Tongue (tissue), 2 donors: ENCODE measurements around the gene DIP2C. TPM values are rescaled to one million over a fixed set of nuclear protein-coding genes. Genes with fewer than 3 reads are reported as not detected.
"Not testable (repeated sequence)": the region's sequence is repeated elsewhere in the genome, so short reads cannot be mapped to it uniquely, and the experiment has no call there.

Experiments
- DNase-seq: peaks from one replicate; pipeline ENCODE4 v3.0.0-alpha.2; 2015
- total RNA-seq: library from RNA; depleted of rRNA; stranded (reverse); fragments of >200 nt; gene quantifications from one replicate; pipeline ENCODE4 v1.2.3, GENCODE V29; 2014

Gene DIP2C
- total RNA-seq, 1 donor from 2014 or later, result 39.0 TPM

DNA sequence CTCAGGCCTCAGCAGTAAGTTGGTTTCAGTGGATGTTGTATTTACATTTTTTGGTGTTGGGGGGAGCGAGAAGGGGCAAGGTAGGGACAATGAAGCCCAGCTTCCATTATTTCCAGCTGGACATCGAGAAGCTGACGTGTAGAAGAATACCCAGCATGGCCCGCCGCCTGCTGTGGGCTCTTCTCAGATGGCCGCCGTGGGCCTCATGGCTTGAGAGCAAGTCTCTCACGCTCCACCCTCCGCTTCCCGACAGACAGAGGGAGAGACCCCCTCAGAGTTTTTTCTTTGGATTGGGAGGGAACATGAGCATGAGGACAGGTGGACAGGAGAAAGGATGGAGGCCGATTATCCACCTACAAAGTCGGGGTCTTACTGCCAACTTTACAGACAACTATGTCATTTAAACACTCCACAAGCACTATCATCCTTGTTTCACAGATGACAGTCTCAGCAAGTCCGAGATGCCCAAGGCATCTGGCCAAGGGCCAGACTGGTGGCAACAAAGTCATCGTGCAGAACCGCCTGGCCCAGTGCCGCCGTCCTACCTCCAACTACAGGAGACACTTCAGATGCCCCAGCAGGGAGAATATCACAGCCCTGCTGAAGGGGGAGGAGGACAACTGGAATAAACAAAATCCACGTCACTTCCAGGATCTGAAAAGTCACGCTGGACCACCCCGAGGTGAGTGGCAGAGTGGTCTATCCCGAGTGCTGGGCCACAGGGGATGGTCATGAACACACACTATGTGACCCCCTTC is 195.9 kb downstream of the DIP2C start:
- no peak for DNase-seq

DNA sequence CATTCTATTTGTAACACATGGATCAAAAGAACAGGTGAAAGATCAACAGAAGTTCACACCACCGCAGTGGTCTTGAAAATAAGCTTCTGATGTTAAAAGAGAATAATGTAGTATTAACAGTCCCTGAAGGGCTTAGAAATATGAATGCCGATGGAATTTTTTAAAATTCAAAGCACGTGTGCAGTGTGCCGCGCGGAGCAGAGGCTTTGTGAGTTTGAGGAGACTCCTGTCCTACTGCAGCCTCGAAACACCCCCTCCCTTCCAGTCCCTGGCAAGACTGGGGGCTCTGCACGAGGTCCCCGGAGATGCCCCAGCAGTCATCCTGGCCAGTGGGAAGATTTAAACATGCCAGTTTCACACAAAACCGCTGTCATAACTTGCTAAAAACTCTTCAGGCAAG is 196.6 kb downstream of the DIP2C start:
- no peak for DNase-seq

DNA sequence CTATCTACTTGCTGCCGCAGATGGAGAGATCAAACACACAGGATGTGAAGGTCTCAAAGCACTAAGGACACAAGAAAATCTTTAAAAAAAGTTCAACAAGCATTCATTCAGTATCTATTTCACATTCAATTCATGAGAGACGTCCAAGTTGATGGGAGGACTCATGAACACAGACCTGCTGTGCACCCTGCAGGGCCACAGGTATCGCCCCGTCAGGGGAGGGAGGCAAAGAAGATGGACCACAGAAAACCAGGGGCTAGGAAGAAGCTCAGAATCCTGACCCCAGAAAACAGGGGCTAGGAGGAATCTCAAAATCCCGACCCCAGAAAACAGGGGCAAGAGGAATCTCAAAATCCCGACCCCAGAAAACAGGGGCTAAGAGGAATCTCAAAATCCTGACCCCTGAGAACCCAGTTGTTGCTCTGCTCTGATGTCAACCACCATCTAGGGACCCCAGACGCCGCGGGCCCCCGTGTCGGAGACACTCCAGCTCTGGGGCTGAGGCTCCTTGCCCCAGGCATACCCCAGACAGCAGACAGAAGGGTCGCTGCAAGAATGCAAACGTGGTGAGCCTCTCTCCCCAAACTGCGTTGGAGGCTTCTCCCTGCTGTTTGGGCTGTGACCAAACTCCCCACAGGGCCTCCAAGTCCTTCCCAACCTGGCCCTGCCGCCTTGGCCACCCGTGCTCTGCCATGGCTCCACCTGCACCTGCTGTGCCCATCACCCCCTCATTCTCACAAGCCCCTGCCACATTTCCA is 197.6 kb downstream of the DIP2C start:
- DNase-seq, result no peak

DNA sequence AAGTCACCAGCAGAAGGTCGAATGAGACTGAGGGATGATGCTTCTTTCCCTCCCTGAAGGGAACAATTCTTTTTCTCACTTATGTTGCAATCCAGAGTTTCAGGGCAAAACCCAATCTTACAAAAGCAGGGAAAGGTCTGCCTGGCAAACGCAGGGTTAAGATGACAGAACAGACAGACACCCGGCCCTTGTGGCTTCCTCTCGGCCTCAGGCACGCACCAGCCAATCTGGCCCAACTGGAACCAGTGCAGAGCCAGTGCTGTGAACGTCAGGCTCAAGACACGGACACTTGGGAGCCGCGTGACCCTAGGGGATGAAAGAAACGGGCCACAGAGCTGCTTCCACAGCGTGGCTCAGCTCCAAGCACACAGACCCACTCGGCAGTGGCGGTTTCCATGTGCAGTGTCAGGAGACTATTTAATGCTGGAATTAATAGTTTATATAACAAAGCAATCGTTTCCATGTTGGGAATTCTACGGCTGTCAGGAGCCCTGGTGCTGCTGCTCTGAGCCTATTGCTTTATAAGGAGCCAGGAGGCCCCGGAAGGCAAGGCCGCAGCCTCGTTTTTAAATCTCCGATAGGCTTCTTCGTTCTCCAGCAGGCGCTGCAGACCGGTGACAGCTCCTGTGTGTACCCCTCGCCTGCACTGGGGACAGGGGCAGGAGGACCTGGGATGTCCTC is 198.4 kb downstream of the DIP2C start:
- DNase-seq, result no peak

DNA sequence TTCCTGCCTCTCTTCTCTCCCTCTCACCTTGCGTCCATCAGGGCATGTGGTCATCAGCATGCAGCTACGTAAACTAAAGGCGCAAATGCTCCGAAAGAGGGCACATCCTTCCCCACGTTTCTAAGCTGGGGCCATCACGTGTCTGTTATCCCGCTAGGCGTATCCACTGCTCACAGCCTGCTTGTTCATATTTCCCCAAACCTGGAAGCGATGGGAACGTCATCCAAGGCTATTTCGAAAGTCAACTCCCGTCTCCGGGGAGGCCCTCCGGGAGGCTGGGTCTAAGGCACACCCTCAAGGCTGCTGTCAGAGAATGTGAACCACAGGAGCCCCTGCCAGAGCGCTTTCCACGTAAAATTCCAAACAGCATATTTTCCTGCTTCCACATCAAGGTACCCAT is 199.2 kb downstream of the DIP2C start:
- no peak for DNase-seq

DNA sequence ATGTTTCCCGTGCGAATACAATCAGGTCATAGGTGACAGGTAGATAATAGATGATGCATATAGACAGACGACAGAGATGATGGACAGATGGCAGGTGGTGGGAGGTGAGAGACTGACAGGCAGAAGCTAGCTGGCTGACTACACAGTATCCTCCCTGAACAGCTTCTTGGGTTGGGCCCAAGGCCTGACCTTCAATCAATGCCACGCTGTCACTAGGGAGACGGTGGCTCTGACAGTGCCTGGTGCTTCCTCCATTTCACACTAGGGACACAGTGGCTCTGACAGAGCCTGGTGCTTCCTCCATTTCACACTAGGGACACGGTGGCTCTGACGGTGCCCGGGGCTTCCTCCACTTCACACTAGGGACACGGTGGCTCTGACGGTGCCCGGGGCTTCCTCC is 200.1 kb downstream of the DIP2C start:
- DNase-seq, result no peak

DNA sequence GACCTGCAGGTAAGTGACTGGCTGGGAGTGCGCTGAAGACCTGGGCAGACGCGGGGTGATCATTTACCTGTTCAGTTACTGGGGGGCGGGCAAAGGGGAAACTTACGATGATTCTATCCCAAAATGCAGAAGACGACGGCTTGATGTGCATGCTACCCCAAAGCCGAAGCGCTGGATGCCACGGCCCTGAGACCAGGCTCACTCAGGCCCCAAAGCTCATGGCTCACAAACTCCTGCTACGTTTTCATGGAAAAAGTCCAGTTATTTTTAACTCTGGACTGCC is 200.6 kb downstream of the DIP2C start:
- no peak for DNase-seq

DNA sequence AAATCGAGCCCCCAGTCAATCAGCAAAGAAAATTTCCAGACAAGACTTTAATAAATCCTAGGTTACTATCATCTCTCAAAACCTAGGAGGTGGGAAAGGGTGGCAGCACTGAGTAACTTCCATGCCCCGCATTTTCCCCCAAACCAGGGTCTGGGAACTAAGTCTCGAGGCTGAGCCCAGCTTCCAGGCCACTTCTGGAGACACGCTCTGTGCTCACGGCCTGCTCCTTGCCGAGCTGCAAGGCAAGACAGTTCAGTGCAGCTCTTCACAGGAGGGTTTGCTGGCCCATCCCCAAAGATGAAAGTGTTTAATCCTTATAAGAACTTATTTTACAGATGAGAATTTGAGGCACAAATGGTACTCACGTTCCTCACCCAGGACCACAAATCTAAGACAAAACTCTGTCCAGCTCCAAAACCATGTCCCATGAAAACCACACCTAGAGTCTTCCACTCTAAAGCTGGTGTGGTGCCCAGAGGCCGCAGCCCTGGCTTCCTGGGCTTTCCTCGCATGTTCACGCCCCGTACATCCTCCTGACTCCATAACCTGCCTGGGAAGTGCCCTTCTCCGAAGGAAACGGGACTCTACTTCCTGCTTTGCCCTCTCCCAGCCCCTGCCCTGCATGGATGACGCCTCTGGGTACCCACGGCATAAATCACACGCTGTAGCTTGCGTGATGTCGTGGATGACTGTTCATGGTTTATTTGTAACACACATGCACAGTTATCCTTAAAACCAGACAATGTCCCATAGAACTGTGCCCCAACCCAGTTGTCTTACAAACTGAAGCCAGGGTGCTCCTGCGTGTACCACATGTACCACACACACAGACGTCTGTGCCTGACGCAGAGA is 201.2 kb downstream of the DIP2C start:
- DNase-seq, result no peak

DNA sequence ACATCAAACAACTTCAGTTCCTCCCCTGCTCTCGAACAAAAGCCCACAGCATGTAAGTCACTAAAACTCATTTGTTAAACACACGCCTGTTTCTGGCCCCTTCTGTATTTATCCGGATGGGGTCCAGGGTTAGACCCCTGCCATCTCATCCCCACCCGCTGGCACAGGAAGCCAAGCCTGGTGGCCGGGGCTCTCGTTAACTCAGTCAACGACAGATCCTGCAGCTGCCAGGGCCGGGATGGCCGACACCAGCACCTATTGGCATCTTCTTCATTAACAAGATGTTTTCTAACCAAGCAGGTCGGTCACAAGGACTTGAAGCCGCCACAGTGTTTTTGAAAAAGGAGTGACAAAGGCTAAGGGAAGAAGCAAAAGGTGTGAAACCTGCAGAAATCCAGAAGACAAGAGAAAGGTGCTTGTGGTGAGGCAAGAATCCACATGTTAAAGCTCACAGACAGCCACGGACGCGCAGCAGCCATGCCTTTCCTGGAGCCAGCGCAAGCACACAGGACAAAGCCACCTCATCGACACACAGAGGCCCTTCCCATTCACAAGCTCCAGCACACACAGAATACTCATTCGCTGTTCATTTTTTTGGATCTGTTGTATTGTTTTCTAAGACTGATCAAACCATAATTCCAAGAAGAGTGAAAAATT is 202.7 kb downstream of the DIP2C start:
- no peak for DNase-seq

DNA sequence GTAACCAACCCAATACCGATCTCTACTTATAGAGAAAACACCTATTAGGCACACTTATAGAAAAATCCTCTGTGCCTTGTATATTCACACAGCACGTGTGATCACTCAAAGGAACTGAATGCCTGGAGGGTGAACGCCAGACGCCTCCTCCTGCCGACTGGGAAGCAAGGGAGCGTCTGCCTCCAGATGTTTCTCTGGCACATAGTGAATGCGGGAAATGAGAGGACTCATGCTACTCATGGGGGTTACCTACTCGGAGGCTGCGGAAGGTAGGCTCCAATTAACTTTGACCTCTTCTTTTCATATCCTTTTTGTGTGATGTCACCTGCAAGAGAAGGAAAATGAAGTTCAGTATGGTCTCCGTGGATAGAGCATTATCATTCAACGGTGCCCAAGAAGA is 203.3 kb downstream of the DIP2C start:
- peak; percentile 76 for DNase-seq

DNA sequence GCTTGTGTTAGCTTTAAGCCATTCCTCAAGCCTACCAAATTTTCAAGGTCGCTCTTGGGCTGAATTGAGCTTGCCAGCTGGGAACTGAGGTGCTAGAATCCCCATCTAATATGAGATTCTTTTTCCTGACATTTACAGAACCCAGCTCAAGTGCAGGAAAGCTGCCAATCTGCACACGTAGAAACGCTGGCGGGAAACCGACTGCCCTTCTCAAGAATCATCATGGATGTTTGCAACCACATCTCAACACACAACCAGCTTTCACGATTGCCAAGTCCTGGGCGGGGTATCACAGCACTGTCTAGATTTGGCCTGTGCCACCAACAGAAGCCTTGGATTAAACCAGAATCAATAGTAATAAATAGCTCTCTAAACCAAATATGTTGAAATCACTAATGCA is 203.7 kb downstream of the DIP2C start:
- peak; percentile 54 for DNase-seq

DNA sequence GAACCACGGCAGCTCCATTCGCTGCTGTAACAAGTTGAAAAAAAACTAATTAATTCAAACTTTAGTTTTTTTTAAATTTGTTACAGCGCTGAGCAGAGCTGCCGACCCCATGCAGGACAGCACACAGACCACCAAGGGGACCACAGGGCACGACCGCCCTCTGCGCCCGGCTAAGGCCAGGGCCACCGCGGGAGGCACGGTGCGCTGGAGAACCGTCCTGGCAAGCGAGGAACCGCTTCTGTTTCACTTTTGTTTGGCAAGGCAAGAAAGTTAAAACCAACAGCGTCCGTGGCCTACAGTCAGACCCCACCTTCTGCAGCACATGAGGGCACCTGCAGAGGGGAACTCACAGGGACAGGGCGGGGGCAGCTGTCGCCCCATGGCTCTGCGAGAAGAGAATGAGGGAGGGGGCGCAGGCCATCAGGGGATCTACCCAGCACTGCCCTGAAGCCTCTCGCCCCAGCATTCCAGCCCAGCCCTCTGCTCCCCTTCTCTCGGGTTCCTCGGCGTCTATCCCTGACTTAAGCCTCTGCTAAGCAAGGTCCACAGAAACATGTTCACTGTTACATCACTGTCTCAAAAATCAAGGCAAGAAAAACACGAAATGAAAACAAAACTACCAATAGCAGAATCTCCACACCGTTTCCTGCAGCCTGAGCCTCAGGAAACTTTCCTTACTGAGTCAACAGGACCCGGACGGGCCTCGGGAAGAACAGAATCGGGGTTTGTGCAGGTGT is 204.4 kb downstream of the DIP2C start:
- no peak for DNase-seq

DNA sequence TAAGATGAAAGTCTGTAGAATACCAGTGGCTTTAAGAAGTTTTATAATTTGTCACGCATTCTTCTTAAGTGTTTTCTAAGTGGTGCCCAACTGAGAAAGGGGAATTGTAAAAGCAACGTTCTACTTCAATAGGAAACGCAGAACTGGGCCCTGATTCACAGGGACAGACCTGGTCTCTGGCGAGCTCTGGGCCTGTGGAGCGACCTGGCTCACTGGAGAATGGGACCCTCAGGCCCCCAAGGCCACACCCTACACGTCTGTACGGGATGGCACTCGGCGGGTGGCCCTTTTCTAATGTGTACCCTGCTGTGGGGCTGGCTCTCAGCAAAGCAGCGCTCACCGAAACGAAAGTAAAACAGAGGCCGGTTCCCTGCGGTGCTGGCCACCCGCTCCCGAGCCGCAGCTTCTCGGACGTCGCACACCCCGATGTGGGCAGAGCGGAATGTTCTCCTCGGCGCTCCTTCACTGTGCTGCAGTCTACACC is 205.0 kb downstream of the DIP2C start:
- peak; percentile 53 for DNase-seq

DNA sequence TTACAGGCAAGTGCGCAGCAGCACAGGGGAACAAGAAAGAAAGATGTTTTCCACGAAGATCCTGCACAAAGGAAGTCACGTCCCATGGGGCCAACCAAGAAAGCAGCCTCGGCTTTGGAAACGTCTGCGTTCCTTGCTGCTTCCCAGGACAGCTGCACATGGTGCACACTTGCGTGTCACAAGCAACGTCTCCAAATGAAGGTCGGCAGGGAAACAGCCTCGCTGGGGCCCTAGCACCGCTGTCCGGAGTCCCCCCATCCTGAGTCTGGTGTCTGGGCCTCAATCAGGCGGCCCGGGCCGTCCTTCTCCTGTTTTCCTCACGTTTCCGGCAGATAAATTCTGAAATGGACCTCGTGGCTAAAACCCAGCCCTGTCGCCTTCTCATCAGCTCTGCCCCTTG is 206.2 kb downstream of the DIP2C start:
- DNase-seq, result peak; percentile 63

DNA sequence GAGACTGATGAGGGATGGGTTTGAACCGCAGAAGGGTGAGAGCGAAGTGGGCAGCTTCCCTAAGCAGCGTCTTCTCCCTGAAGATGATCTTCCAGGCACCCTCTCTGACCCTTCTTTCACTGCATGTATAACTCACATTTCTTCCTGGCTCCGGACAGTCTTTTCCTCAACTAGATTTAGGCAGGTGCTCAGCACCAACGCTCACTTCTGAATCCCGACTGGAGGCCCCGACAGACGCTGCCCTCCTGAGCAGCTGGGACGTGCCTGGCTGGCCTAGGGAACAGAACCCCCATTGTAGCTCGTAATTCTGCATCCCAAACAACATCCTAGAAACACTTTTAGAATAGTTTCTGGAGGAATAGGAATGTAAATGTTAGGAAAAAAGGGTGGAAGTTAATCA is 206.6 kb downstream of the DIP2C start:
- DNase-seq, result no peak

DNA sequence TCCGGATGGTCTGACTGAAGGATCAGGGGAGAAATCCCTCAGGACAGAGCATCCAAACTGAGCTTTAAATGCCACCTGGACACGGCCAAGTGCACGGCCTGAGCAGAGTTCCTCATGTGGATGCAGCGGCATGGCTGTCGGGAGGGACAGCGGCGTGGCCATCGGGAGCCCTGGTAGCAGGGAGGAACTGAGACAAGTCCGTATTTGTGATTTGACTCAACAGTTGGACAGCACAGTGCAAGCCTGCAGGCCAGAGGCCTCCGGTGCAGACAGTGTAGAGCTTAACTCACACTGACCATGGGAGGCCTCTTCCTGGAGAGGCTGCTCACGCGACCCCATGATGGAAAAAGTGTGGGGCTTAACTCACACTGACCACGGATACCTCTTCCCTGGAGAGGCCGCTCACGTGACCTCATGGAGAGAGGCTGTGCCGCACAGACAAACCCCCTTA is 207.4 kb downstream of the DIP2C start:
- no peak for DNase-seq

DNA sequence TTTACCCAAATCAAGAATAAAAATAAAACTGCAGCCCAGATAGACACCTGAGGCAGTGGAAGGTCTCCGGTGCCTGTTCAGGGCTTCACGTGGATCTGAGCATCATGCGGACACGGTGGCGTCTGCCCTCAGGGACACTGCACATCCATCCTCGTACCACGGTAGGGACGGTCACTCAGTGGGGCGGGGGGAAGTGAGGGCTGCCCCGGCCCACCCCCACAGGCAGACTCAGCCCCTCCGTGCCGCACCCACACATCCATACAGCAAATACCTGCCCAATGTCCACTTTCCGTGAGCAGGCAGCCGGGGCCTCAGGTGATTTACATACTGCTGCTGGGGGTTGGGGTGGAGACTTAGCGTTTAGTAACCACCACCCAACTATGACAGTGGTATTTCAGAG is 207.8 kb downstream of the DIP2C start:
- DNase-seq, result no peak

DNA sequence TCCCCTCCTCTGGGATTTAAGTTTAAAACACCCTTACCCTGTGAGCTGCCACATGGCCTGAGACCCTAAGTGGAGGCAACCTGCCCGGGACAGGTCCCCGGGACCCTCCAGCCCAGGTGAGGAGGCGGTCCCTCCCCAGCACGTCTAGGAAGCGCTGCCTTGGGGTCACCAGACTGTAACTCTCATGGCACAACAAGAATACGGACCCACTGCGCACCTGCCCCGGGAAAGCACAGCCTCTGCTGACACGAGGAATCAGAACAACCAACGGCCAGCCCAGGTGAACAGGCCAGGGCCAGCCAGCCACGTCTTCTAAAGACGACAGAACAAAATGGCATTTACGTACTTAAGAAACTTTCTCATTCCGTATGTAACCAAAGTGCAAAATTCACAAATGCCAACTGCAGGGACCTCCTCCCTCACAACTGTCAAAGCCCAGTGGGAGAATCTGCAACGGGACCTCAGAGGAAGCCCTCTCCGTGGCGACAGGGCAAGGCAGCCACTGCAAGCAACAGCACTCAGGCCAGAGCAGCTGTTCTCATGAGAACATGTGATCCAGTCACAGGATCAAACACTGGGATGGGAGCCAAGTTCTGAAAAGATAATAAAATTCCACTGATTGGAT is 208.4 kb downstream of the DIP2C start:
- peak; percentile 79 for DNase-seq

DNA sequence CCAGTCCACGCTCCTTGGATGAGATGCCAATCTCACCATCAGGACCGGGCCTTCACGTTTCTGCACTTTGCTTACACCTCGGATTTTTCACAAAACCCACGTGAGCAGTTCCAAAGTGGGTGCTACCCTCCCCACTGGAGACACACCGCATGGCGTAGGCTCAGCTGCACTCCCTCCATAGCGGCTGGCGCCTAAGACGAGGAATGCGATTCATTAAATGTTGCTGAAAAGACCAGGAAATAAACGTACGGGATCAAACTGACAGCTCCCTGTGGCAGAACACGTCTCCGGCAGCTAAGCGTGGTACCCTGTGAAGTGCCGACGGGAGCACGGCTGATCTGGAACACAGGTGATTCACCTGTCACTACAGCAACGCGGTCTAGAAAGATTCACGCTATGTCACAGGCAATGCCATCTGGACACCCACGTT is 209.0 kb downstream of the DIP2C start:
- no peak for DNase-seq

DNA sequence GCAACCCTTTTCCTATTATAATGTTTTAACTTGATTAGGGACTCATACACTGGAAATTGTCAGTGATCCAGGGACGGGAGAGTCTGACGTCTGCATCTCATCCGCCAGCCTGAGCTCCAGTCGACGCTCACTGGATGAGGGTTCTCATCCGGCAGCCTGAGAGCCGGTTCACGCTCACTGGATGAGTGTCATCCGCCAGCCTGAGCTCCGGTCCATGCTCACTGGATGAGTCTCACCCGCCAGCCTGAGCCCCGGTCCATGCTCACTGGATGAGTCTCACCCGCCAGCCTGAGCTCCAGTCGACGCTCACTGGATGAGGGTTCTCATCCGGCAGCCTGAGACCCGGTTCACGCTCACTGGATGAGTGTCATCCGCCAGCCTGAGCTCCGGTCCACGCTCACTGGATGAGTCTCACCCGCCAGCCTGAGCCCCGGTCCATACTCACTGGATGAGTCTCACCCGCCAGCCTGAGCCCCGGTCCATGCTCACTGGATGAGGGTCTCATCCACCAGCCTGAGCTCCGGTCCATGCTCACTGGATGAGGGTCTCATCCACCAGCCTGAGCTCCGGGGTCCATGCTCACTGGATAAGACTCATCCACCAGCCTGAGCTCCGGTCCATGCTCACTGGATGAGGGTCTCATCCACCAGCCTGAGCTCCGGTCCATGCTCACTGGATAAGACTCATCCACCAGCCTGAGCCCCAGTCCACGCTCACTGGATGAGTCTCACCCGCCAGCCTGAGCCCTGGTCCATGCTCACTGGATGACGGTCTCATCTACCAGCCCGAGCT is 209.6 kb downstream of the DIP2C start:
- DNase-seq, result not testable (repeated sequence)
